Measurements from ENCODE around the gene C1QTNF12. TPM values are rescaled to one million over a fixed set of nuclear protein-coding genes. Genes with fewer than 3 reads are reported as not detected.

Gene C1QTNF12
- polyA plus RNA-seq, 1 experiment: 0.21 TPM

- Histone ChIP-seq H3K9me3 (ENCODE audit: control insufficient read depth, insufficient read depth, low read length) (peaks cover 13% of the 10 kb centered on the region), H3K27ac (ENCODE audit: low read depth, low read length) (no peak overlapping the region), H3K4me3 (ENCODE audit: low read depth, low read length) (no peak overlapping the region), H3K27me3 (ENCODE audit: control insufficient read depth, insufficient read depth, low read length) (no peaks in the 10 kb centered on the region)
- CTCF ChIA-PET: interaction anchor here (1.1 kb wide), 1 partner anchor 107 kb away, joined by 3 read pairs; no protein-coding TSS in a partner anchor
- TF ChIP-seq, protein P1, sequence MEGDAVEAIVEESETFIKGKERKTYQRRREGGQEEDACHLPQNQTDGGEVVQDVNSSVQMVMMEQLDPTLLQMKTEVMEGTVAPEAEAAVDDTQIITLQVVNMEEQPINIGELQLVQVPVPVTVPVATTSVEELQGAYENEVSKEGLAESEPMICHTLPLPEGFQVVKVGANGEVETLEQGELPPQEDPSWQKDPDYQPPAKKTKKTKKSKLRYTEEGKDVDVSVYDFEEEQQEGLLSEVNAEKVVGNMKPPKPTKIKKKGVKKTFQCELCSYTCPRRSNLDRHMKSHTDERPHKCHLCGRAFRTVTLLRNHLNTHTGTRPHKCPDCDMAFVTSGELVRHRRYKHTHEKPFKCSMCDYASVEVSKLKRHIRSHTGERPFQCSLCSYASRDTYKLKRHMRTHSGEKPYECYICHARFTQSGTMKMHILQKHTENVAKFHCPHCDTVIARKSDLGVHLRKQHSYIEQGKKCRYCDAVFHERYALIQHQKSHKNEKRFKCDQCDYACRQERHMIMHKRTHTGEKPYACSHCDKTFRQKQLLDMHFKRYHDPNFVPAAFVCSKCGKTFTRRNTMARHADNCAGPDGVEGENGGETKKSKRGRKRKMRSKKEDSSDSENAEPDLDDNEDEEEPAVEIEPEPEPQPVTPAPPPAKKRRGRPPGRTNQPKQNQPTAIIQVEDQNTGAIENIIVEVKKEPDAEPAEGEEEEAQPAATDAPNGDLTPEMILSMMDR (IDR thresholded peaks at IDR 0.05; ENCODE audit: low read depth, low read length): no peak
- DNase-seq (ENCODE audit: low read depth, low spot score): no peak
- POLR2A ChIA-PET: no interaction called here
Observed at GRCh38 chr1:1228596-1229321, 17.8 kb downstream of the C1QTNF12 start.

- no peaks in the 10 kb centered on the region for H3K27me3 ChIP-seq (ENCODE audit: control insufficient read depth, insufficient read depth, low read length)
- H3K9me3 ChIP-seq (ENCODE audit: control insufficient read depth, insufficient read depth, low read length): peaks cover 7% of the 10 kb centered on the region
- CTCF ChIA-PET: no interaction called here
- H3K4me3 ChIP-seq (ENCODE audit: low read depth, low read length): no peak overlapping the region
- no peak overlapping the region for H3K27ac ChIP-seq (ENCODE audit: low read depth, low read length)
- POLR2A ChIA-PET: no interaction called here
- no peak for DNase-seq (ENCODE audit: low read depth, low spot score)
- TF ChIP-seq, protein P1 (IDR thresholded peaks at IDR 0.05; ENCODE audit: low read depth, low read length): no peak
Observed at GRCh38 chr1:1228187-1228586, 18.3 kb downstream of the C1QTNF12 start.

GRCh38 chr1:1227386-1227785, 19.1 kb downstream of the C1QTNF12 start:
- Histone ChIP-seq H3K27me3 (ENCODE audit: control insufficient read depth, insufficient read depth, low read length) (no peaks in the 10 kb centered on the region), H3K9me3 (ENCODE audit: control insufficient read depth, insufficient read depth, low read length) (no peaks in the 10 kb centered on the region; the same call in 1 of the 2 replicates), H3K27ac (ENCODE audit: low read depth, low read length) (no peak overlapping the region), H3K4me3 (ENCODE audit: low read depth, low read length) (no peak overlapping the region)
- DNase-seq (ENCODE audit: low read depth, low spot score): no peak
- CTCF ChIA-PET: no interaction called here
- TF ChIP-seq, protein P1 (IDR thresholded peaks at IDR 0.05; ENCODE audit: low read depth, low read length): no peak
- POLR2A ChIA-PET: interaction anchor here (0.6 kb wide), 1 partner anchor 31 kb away, joined by 4 read pairs; no protein-coding TSS in a partner anchor

GRCh38 chr1:1226566-1227362, 19.8 kb downstream of the C1QTNF12 start:
- H3K9me3 ChIP-seq (ENCODE audit: control insufficient read depth, insufficient read depth, low read length): no peaks in the 10 kb centered on the region; the same call in 1 of the 2 replicates
- TF ChIP-seq, protein P1 (IDR thresholded peaks at IDR 0.05; ENCODE audit: low read depth, low read length): no peak
- H3K27me3 ChIP-seq (ENCODE audit: control insufficient read depth, insufficient read depth, low read length): no peaks in the 10 kb centered on the region
- H3K4me3 ChIP-seq (ENCODE audit: low read depth, low read length): no peak overlapping the region
- POLR2A ChIA-PET: interaction anchor here (0.6 kb wide), 1 partner anchor 32 kb away, joined by 4 read pairs; no protein-coding TSS in a partner anchor
- DNase-seq (ENCODE audit: low read depth, low spot score): no peak
- no peak overlapping the region for H3K27ac ChIP-seq (ENCODE audit: low read depth, low read length)
- CTCF ChIA-PET: no interaction called here

DNA sequence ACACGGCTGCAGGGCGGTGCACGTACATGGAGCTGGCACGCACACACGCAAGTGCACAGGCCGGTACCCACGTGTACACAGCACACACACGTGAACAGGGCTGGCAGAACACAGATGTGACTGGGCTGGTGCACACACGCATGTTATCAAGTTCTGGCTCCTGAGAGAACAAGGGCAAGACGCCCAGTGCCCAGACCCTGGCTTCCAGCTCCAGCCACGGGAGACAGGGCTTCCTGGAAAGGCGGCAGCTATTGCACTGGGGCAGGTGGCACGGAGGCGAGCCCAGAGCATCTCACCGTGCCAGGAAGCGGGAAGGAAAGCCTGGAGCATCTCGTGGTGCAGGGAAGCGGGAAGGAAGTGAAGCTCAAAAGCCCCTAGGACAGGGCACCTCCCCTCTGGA, 20.6 kb downstream of the C1QTNF12 start:
- Histone ChIP-seq H3K9me3 (ENCODE audit: control insufficient read depth, insufficient read depth, low read length) (no peaks in the 10 kb centered on the region; the same call in 1 of the 2 replicates), H3K27me3 (ENCODE audit: control insufficient read depth, insufficient read depth, low read length) (no peaks in the 10 kb centered on the region), H3K4me3 (ENCODE audit: low read depth, low read length) (no peak overlapping the region), H3K27ac (ENCODE audit: low read depth, low read length) (no peak overlapping the region)
- TF ChIP-seq, protein P1 (IDR thresholded peaks at IDR 0.05; ENCODE audit: low read depth, low read length): no peak
- POLR2A ChIA-PET: no interaction called here
- CTCF ChIA-PET: no interaction called here
- DNase-seq (ENCODE audit: low read depth, low spot score): no peak
